Rectal smooth muscle tissue (tissue), 1 donor: ENCODE measurements around the gene CHP1.
"Not testable (repeated sequence)": the region's sequence is repeated elsewhere in the genome, so short reads cannot be mapped to it uniquely, and the experiment has no call there.

ENCODE experiments used
- H3K27ac ChIP-seq: one replicate; pipeline ENCODE4 v1.7.0; 2013; ENCODE audit warnings: low read depth, low read length, inconsistent platforms
- H3K27me3 ChIP-seq: one replicate; pipeline ENCODE4 v1.7.0; 2013; ENCODE audit warnings: low read length; ENCODE audit not compliant: control insufficient read depth, insufficient read depth
- H3K36me3 ChIP-seq: one replicate; pipeline ENCODE4 v1.7.0; 2013; ENCODE audit warnings: low read length; ENCODE audit not compliant: control insufficient read depth, insufficient read depth
- H3K4me1 ChIP-seq: one replicate; pipeline ENCODE4 v1.7.0; 2013; ENCODE audit warnings: low read length; ENCODE audit not compliant: control insufficient read depth, insufficient read depth
- H3K4me3 ChIP-seq: one replicate; pipeline ENCODE4 v1.7.0; 2013; ENCODE audit warnings: low read length
- H3K9ac ChIP-seq: one replicate; pipeline ENCODE4 v1.7.0; 2013; ENCODE audit warnings: low read length

The CHP1 gene

GRCh38 chr15:41259546-41260189, 28.6 kb downstream of the CHP1 start:
- Histone ChIP-seq H3K4me3 (no peak overlapping the region), H3K27me3 (no peaks in the 10 kb centered on the region), H3K9ac (no peak overlapping the region), H3K4me1 (no peaks in the 10 kb centered on the region), H3K36me3 (peaks cover 14% of the 10 kb centered on the region), H3K27ac (no peak overlapping the region)

GRCh38 chr15:41260924-41261323, 29.9 kb downstream of the CHP1 start:
- peaks cover 17% of the 10 kb centered on the region for H3K36me3 ChIP-seq
- not testable (repeated sequence) for H3K9ac ChIP-seq, H3K4me1 ChIP-seq, H3K27me3 ChIP-seq, H3K27ac ChIP-seq, H3K4me3 ChIP-seq

GRCh38 chr15:41262571-41262970, 31.5 kb downstream of the CHP1 start:
- Histone ChIP-seq H3K27me3 (no peaks in the 10 kb centered on the region), H3K4me1 (no peaks in the 10 kb centered on the region), H3K36me3 (peaks cover 17% of the 10 kb centered on the region), H3K27ac (no peak overlapping the region), H3K4me3 (no peak overlapping the region), H3K9ac (no peak overlapping the region)

GRCh38 chr15:41263891-41264351, 32.9 kb downstream of the CHP1 start:
- no peaks in the 10 kb centered on the region for H3K27me3 ChIP-seq
- H3K4me3 ChIP-seq = no peak overlapping the region
- H3K4me1 ChIP-seq = no peaks in the 10 kb centered on the region
- no peak overlapping the region for H3K27ac ChIP-seq
- no peak overlapping the region for H3K9ac ChIP-seq
- peaks cover 15% of the 10 kb centered on the region for H3K36me3 ChIP-seq

- H3K4me3 ChIP-seq = no peak overlapping the region
- no peaks in the 10 kb centered on the region for H3K27me3 ChIP-seq
- H3K9ac ChIP-seq = no peak overlapping the region
- no peaks in the 10 kb centered on the region for H3K4me1 ChIP-seq
- H3K27ac ChIP-seq = no peak overlapping the region
- peaks cover 4% of the 10 kb centered on the region for H3K36me3 ChIP-seq
These were observed 38.8 kb downstream of the CHP1 start for GRCh38 chr15:41269887-41270286.

- Histone ChIP-seq H3K27ac (no peak overlapping the region), H3K27me3 (no peaks in the 10 kb centered on the region), H3K9ac (no peak overlapping the region), H3K4me1 (no peaks in the 10 kb centered on the region), H3K4me3 (no peak overlapping the region), H3K36me3 (peaks cover 7% of the 10 kb centered on the region)
These were observed 45.8 kb downstream of the CHP1 start for GRCh38 chr15:41276831-41277230.

- Histone ChIP-seq H3K9ac (no peak overlapping the region), H3K36me3 (peaks cover 7% of the 10 kb centered on the region), H3K4me1 (no peaks in the 10 kb centered on the region), H3K27me3 (no peaks in the 10 kb centered on the region), H3K4me3 (no peak overlapping the region), H3K27ac (no peak overlapping the region)
These were observed 47.3 kb downstream of the CHP1 start for GRCh38 chr15:41278319-41278718.

- H3K4me3 ChIP-seq = no peak overlapping the region
- peaks cover 4% of the 10 kb centered on the region for H3K36me3 ChIP-seq
- no peaks in the 10 kb centered on the region for H3K27me3 ChIP-seq
- no peak overlapping the region for H3K9ac ChIP-seq
- H3K4me1 ChIP-seq = no peaks in the 10 kb centered on the region
- no peak overlapping the region for H3K27ac ChIP-seq
These were observed 48.6 kb downstream of the CHP1 start for GRCh38 chr15:41279535-41280283.

GRCh38 chr15:41281236-41281635, 50.2 kb downstream of the CHP1 start:
- H3K4me3 ChIP-seq = no peak overlapping the region
- H3K36me3 ChIP-seq = peaks cover 4% of the 10 kb centered on the region
- H3K9ac ChIP-seq = no peak overlapping the region
- no peaks in the 10 kb centered on the region for H3K27me3 ChIP-seq
- no peak overlapping the region for H3K27ac ChIP-seq
- peaks cover 5% of the 10 kb centered on the region for H3K4me1 ChIP-seq

- H3K27me3 ChIP-seq, H3K4me1 ChIP-seq, H3K4me3 ChIP-seq, H3K9ac ChIP-seq, H3K36me3 ChIP-seq, H3K27ac ChIP-seq: not testable (repeated sequence)
These were observed 51.4 kb downstream of the CHP1 start for GRCh38 chr15:41282436-41282835.

GRCh38 chr15:41282980-41283652, 52.0 kb downstream of the CHP1 start:
- H3K4me1 ChIP-seq, H3K27me3 ChIP-seq, H3K9ac ChIP-seq, H3K36me3 ChIP-seq: not testable (repeated sequence)
- peak overlapping the region; percentile 96 for H3K4me3 ChIP-seq
- H3K27ac ChIP-seq = peak overlapping the region; percentile 92

GRCh38 chr15:41283653-41284426, 52.8 kb downstream of the CHP1 start:
- Histone ChIP-seq H3K9ac (peak overlapping the region; percentile 95), H3K4me1 (peaks cover 5% of the 10 kb centered on the region), H3K4me3 (peak overlapping the region; percentile 96), H3K27me3 (no peaks in the 10 kb centered on the region), H3K36me3 (peaks cover 10% of the 10 kb centered on the region), H3K27ac (peak overlapping the region; percentile 92)
